ENCODE measurements around the gene GPR55.
"Not testable (repeated sequence)": the region's sequence is repeated elsewhere in the genome, so short reads cannot be mapped to it uniquely, and the experiment has no call there.

- not testable (repeated sequence) for TF ChIP-seq YY1 (IDR thresholded peaks at IDR 0.05; ENCODE audit: extremely low read depth, insufficient replicate concordance, low read depth, low read length); JUND (IDR thresholded peaks at IDR 0.05); POLR2A (IDR thresholded peaks at IDR 0.05; ENCODE audit: borderline replicate concordance, extremely low read depth, insufficient read depth, insufficient read length)
- TF ChIP-seq, protein P1, sequence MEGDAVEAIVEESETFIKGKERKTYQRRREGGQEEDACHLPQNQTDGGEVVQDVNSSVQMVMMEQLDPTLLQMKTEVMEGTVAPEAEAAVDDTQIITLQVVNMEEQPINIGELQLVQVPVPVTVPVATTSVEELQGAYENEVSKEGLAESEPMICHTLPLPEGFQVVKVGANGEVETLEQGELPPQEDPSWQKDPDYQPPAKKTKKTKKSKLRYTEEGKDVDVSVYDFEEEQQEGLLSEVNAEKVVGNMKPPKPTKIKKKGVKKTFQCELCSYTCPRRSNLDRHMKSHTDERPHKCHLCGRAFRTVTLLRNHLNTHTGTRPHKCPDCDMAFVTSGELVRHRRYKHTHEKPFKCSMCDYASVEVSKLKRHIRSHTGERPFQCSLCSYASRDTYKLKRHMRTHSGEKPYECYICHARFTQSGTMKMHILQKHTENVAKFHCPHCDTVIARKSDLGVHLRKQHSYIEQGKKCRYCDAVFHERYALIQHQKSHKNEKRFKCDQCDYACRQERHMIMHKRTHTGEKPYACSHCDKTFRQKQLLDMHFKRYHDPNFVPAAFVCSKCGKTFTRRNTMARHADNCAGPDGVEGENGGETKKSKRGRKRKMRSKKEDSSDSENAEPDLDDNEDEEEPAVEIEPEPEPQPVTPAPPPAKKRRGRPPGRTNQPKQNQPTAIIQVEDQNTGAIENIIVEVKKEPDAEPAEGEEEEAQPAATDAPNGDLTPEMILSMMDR (IDR thresholded peaks at IDR 0.05 in 2 of 3, conservative IDR thresholded peaks at IDR 0.05 in 1 of 3; ENCODE audit: borderline replicate concordance in 1 of 3, insufficient read depth in 1 of 3, low read depth in 2 of 3, low read length in 2 of 3), result not testable (repeated sequence)
These were observed 11.2 kb upstream of the GPR55 start for GRCh38 chr2:230936243-230936642.

All from HCT116 (cell line).